ENCODE results near the gene ZNF772.

The ZNF772 gene

GRCh38 chr19:57443121-57443696 is 34.2 kb downstream of the ZNF772 start:
- Mint-ChIP-seq H3K9me3 (peaks cover 47 to 72% of the 10 kb centered on the region in 2 donors), H3K4me3 (no peak overlapping the region), H3K27ac (no peak overlapping the region), H3K4me1 (no peaks in the 10 kb centered on the region), H3K27me3 (no peaks in the 10 kb centered on the region)
- no peak for DNase-seq
- ATAC-seq: no peak

GRCh38 chr19:57441979-57442752 is 35.2 kb downstream of the ZNF772 start:
- DNase-seq (no peak), ATAC-seq (no peak)
- Mint-ChIP-seq H3K27ac (peak overlapping the region in 1 of 2 donors; percentile 29), H3K4me3 (no peak overlapping the region), H3K9me3 (peaks cover 47 to 72% of the 10 kb centered on the region in 2 donors), H3K27me3 (no peaks in the 10 kb centered on the region), H3K4me1 (no peaks in the 10 kb centered on the region)

GRCh38 chr19:57438925-57439324 is 38.4 kb downstream of the ZNF772 start:
- Mint-ChIP-seq H3K9me3 (peaks cover 45 to 63% of the 10 kb centered on the region in 2 donors), H3K27ac (peak overlapping the region; percentile 51 to 87), H3K4me3 (no peak overlapping the region), H3K27me3 (no peaks in the 10 kb centered on the region), H3K4me1 (peaks cover 25% of the 10 kb centered on the region)
- ATAC-seq (no peak), DNase-seq (no peak)

GRCh38 chr19:57437931-57438330 is 39.4 kb downstream of the ZNF772 start:
- H3K9me3 Mint-ChIP-seq: peaks cover 44 to 60% of the 10 kb centered on the region in 2 donors
- no peak overlapping the region for H3K4me3 Mint-ChIP-seq
- peaks cover 25% of the 10 kb centered on the region for H3K4me1 Mint-ChIP-seq
- H3K27me3 Mint-ChIP-seq: no peaks in the 10 kb centered on the region
- no peak for DNase-seq
- H3K27ac Mint-ChIP-seq: no peak overlapping the region
- no peak for ATAC-seq

- ATAC-seq (no peak), DNase-seq (no peak)
- H3K27me3 Mint-ChIP-seq: no peaks in the 10 kb centered on the region
- H3K9me3 Mint-ChIP-seq: peaks cover 36 to 45% of the 10 kb centered on the region in 2 donors
- H3K27ac Mint-ChIP-seq: peak overlapping the region; percentile 28 to 97
- peaks cover 25% of the 10 kb centered on the region for H3K4me1 Mint-ChIP-seq
- H3K4me3 Mint-ChIP-seq: peak overlapping the region; percentile 95 to 96
These were observed 40.9 kb downstream of the ZNF772 start for GRCh38 chr19:57436417-57436816.

- peaks cover 37 to 39% of the 10 kb centered on the region in 2 donors for H3K9me3 Mint-ChIP-seq
- H3K27me3 Mint-ChIP-seq: no peaks in the 10 kb centered on the region
These were observed 42.0 kb downstream of the ZNF772 start, which contains the start of gene ZNF749 for GRCh38 chr19:57435062-57435978. TSS of gene ZNF749 (plus strand) at chr19:57435325. CDS start at chr19:57435579, 254 bp downstream.

GRCh38 chr19:57434386-57435061 is 42.8 kb downstream of the ZNF772 start:
- peaks cover 25% of the 10 kb centered on the region for H3K4me1 Mint-ChIP-seq
- DNase-seq (no peak), ATAC-seq (peak; percentile 21)
- H3K27me3 Mint-ChIP-seq: no peaks in the 10 kb centered on the region
- H3K9me3 Mint-ChIP-seq: peaks cover 29 to 39% of the 10 kb centered on the region in 2 donors
- peak overlapping the region; percentile 95 to 96 for H3K4me3 Mint-ChIP-seq
- H3K27ac Mint-ChIP-seq: peak overlapping the region; percentile 44 to 97

More at GRCh38 chr19:57435062-57435978, 42.0 kb downstream of the ZNF772 start, which contains the start of gene ZNF749:
- H3K27ac Mint-ChIP-seq: peak within 1 kb of the TSS; percentile 96 to 97
- peak within 1 kb of the TSS; percentile 95 to 96 for H3K4me3 Mint-ChIP-seq
- H3K4me1 Mint-ChIP-seq: peaks cover 25% of the 10 kb centered on the region
- DNase-seq (peak; percentile 91 to 97), ATAC-seq (peak; percentile 98)

- DNase-seq (no peak), ATAC-seq (no peak)
- Mint-ChIP-seq H3K27me3 (no peaks in the 10 kb centered on the region), H3K4me1 (no peaks in the 10 kb centered on the region), H3K9me3 (peaks cover 28 to 52% of the 10 kb centered on the region in 2 donors), H3K27ac (no peak overlapping the region), H3K4me3 (no peak overlapping the region)
These were observed 56.3 kb downstream of the ZNF772 start for GRCh38 chr19:57421037-57421436.

- no peak for ATAC-seq
- Mint-ChIP-seq H3K27ac (no peak overlapping the region), H3K27me3 (no peaks in the 10 kb centered on the region), H3K9me3 (peaks cover 38 to 66% of the 10 kb centered on the region in 2 donors), H3K4me1 (no peaks in the 10 kb centered on the region), H3K4me3 (no peak overlapping the region)
- DNase-seq: no peak
These were observed 57.9 kb downstream of the ZNF772 start for GRCh38 chr19:57419439-57419838.
